ENCODE results near the gene NKX2-1.

- TF ChIP-seq CTCF (IDR thresholded peaks at IDR 0.05) (no peak), EP300 (IDR thresholded peaks at IDR 0.05) (no peak), POLR2A (IDR thresholded peaks at IDR 0.05) (no peak)
Observed at GRCh38 chr14:36524220-36524837, 4.3 kb upstream of the NKX2-1 start.
